Gastroesophageal sphincter (tissue), 3 donors: ENCODE data around the gene KLK8.

Experiments
- EP300 ChIP-seq: sonication (generic); formaldehyde crosslinking; IDR thresholded peaks from one replicate; pipeline ENCODE4 v1.6.1; 2017; ENCODE audit warnings: antibody characterized with exemption, mild to moderate bottlenecking
- POLR2A ChIP-seq, 2 donors: fragments of 450-650 bp; IDR thresholded peaks; one replicate each; pipeline ENCODE4 v1.6.1; 2017; ENCODE audit warnings: antibody characterized with exemption in 2 of 2, mild to moderate bottlenecking in 2 of 2, moderate library complexity in 1 of 2
- POLR2AphosphoS5 ChIP-seq: sonication (generic); formaldehyde crosslinking; IDR thresholded peaks from one replicate; pipeline ENCODE4 v1.6.1; 2017; ENCODE audit warnings: antibody characterized with exemption
- TF ChIP-seq, protein P1 (sequence below), 4 experiments: fragments of 200-600 bp in 2 of 4; fragments of 450-650 bp in 2 of 4; sonication (generic) in 1 of 4; IDR thresholded peaks; one replicate each; pipeline ENCODE4 v1.5.1; 2017 to 2019; ENCODE audit warnings: antibody characterized with exemption in 4 of 4, mild to moderate bottlenecking in 2 of 4, moderate library complexity in 2 of 4

GRCh38 chr19:51014242-51014641, 12.8 kb upstream of the KLK8 start:
- TF ChIP-seq, protein P1, sequence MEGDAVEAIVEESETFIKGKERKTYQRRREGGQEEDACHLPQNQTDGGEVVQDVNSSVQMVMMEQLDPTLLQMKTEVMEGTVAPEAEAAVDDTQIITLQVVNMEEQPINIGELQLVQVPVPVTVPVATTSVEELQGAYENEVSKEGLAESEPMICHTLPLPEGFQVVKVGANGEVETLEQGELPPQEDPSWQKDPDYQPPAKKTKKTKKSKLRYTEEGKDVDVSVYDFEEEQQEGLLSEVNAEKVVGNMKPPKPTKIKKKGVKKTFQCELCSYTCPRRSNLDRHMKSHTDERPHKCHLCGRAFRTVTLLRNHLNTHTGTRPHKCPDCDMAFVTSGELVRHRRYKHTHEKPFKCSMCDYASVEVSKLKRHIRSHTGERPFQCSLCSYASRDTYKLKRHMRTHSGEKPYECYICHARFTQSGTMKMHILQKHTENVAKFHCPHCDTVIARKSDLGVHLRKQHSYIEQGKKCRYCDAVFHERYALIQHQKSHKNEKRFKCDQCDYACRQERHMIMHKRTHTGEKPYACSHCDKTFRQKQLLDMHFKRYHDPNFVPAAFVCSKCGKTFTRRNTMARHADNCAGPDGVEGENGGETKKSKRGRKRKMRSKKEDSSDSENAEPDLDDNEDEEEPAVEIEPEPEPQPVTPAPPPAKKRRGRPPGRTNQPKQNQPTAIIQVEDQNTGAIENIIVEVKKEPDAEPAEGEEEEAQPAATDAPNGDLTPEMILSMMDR (IDR thresholded peaks at IDR 0.05) = no peak
- TF ChIP-seq POLR2A (IDR thresholded peaks at IDR 0.05) (no peak), EP300 (no peak), POLR2AphosphoS5 (no peak)
